ENCODE measurements around the gene E4F1. TPM values are rescaled to one million over a fixed set of nuclear protein-coding genes. Genes with fewer than 3 reads are reported as not detected.

The E4F1 gene
- total and polyA plus RNA-seq, 2 experiments from 2014 or later = 13.5 to 32.7 TPM

DNA sequence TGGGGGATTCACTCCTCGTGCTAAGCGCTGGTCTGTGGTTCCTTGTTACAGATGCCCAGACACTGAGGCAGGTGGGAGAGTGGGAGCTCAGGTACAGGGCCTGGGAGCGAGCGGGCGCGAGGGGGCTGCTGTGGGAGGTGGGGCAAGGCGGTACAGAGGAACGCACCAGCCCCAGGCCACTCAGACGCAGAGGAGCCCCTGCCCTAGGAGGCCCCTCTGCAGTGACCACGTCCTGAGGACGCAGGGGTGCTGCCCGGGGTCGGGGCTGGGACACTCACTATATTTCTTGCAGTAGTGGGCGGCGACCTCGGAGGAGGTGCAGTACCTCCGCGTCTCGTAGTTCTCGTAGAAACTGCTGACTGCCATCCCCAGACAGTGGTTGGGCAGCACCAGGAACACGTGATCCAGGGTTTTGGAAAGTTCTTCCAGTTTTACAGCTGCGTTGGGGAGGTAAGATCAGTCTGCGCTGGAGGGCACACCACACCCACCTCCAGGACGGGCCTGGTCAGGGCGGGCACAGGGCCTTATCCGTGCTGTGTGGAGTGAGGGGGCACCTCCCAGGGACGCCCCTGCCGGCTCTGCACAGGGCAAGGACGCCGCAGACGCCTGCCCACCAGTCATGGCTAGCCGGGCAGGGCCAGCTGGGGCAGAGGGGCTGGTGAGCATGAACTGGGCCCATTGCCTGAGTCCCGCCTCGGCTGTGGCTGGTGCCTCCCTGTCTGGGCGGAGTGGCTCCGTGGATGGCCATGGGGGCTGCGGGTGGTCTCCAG lies 60.8 kb downstream of the E4F1 start:
- WGBS, 2 experiments (ENCODE audit: low coverage in 1 of 2, low lambda C conversion rate in 2 of 2, missing lambda C conversion rate in 2 of 2) = 68 to 69% methylated on average over 35 to 36 of the region's 37 CpGs
- no peak for DNase-seq
- Histone ChIP-seq H3K36me3 (ENCODE audit: low read depth) (no peaks in the 10 kb centered on the region), H3K9me3 (ENCODE audit: low read depth) (no peaks in the 10 kb centered on the region), H3K9me2 (ENCODE audit: insufficient read depth) (no peaks in the 10 kb centered on the region), H3K27ac (no peak overlapping the region), H3K4me1 (ENCODE audit: insufficient read depth) (no peaks in the 10 kb centered on the region), H3K9ac (no peak overlapping the region), H2AFZ (no peak overlapping the region), H4K20me1 (ENCODE audit: insufficient read depth) (no peaks in the 10 kb centered on the region), H3K27me3 (replicated peaks; ENCODE audit: insufficient read depth) (no peaks in the 10 kb centered on the region), H3K4me2 (ENCODE audit: unreplicated experiment) (no peak overlapping the region), H3F3A (ENCODE audit: insufficient read depth) (no peaks in the 10 kb centered on the region), H3K79me2 (ENCODE audit: insufficient read depth) (no peaks in the 10 kb centered on the region), H3K4me3 (no peak overlapping the region)
- no peak for TF ChIP-seq EZH2phosphoT487 (IDR thresholded peaks at IDR 0.05; ENCODE audit: insufficient read depth, low read depth)
- TF ChIP-seq EZH2 (IDR thresholded peaks at IDR 0.05; ENCODE audit: insufficient read depth, poor library complexity, severe bottlenecking) = no peak
- in situ Hi-C loops (cut with MboI) = no loop called here

DNA sequence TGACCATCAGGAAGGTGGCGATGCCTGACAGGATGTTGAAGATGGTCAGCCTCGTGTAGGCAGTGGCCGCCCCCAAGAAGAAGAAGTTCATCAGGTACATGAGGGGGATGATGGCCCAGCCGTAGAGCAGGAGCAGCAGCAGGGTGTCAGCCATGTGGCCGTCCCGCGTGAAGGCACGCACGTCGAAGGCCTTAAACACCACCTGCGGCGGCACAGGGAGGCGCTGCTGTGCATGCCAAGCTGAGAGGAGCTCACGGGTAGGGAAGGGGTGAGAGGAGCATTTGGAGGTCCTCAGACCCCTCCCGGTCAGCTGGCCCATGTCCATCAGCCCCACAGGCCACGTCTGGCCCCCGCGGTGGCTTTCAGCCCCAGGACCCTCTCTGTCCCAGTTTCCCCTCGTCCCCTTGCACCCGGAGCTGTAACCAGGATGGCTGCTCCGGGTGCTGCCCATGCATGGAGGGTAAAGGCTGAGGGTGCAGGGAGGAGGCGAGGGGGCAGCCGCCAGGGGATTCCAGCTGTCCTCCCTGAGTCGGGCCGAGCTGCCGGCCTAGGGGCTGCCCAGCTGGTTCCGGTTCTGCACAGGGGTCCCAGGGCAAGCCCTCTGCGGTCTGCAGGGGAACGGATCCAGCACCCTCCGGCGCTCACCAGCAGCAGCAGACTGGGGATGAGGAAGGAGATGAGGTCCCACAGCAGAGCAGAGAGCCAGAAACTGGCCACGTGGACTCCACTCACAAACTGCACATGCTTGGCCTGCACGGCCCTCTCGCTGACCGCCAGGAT lies 61.6 kb downstream of the E4F1 start:
- no peak for DNase-seq
- no peak overlapping the region for H3K4me2 ChIP-seq (ENCODE audit: unreplicated experiment)
- H3K9me2 ChIP-seq (ENCODE audit: insufficient read depth) = no peaks in the 10 kb centered on the region
- no peaks in the 10 kb centered on the region for H3K36me3 ChIP-seq (ENCODE audit: low read depth)
- no peaks in the 10 kb centered on the region for H3F3A ChIP-seq (ENCODE audit: insufficient read depth)
- H3K27ac ChIP-seq = no peak overlapping the region
- no peak overlapping the region for H2AFZ ChIP-seq
- no peaks in the 10 kb centered on the region for H3K4me1 ChIP-seq (ENCODE audit: insufficient read depth)
- 81 to 83% methylated on average over 34 to 35 of the region's 35 CpGs for WGBS, 2 experiments (ENCODE audit: low coverage in 1 of 2, low lambda C conversion rate in 2 of 2, missing lambda C conversion rate in 2 of 2)
- no peaks in the 10 kb centered on the region for H3K79me2 ChIP-seq (ENCODE audit: insufficient read depth)
- in situ Hi-C loops (cut with MboI) = no loop called here
- no peak overlapping the region for H3K4me3 ChIP-seq
- no peak for TF ChIP-seq EZH2 (IDR thresholded peaks at IDR 0.05; ENCODE audit: insufficient read depth, poor library complexity, severe bottlenecking)
- no peak for TF ChIP-seq EZH2phosphoT487 (IDR thresholded peaks at IDR 0.05; ENCODE audit: insufficient read depth, low read depth)
- no peaks in the 10 kb centered on the region for H3K27me3 ChIP-seq (replicated peaks; ENCODE audit: insufficient read depth)
- no peak overlapping the region for H3K9ac ChIP-seq
- H4K20me1 ChIP-seq (ENCODE audit: insufficient read depth) = no peaks in the 10 kb centered on the region
- H3K9me3 ChIP-seq (ENCODE audit: low read depth) = no peaks in the 10 kb centered on the region

MicroRNA genes within 50 kb of the gene (microRNA counts, 767-probe panel; counts per million panel counts)
- microRNA hsa-miR-940 = 447 counts per million, percentile 86 among the panel's probes with 10 or more counts

Small RNA genes within 50 kb of the gene (microRNA-seq; reads per million reads assigned to microRNA genes)
- gene MIR3677 (ENCODE audit: borderline number of aligned reads) (not detected), gene MIR4717 (ENCODE audit: borderline number of aligned reads) (not detected)

Small RNA genes within 50 kb of the gene (small RNA-seq; reads per million reads assigned to genes)
- gene MIR3677 (ENCODE audit: low read depth, low replicate concordance) (not detected), gene MIR4717 (ENCODE audit: low read depth, low replicate concordance) (not detected)

Other genes with a start within 250 kb of the E4F1 start
- gene NOXO1, start 242.1 kb upstream of the E4F1 start, total RNA-seq (2014; rRNA removed; shearing (Covaris generic)) = not detected in 2 replicates
- 0.23 TPM in 1 of 2 replicates, not detected in the other for gene NOXO1, start 242.1 kb upstream of the E4F1 start, polyA plus RNA-seq (2016; fragmentation: Nextera tagmentation; extraction: Ambion mirVana)
- 16.4 and 26.4 TPM in 2 replicates for gene GFER, start 239.4 kb upstream of the E4F1 start, total RNA-seq (2014; rRNA removed; shearing (Covaris generic))
- gene GFER, start 239.4 kb upstream of the E4F1 start, polyA plus RNA-seq (2016; fragmentation: Nextera tagmentation; extraction: Ambion mirVana) = 31.0 and 31.6 TPM in 2 replicates
- gene SYNGR3, start 233.6 kb upstream of the E4F1 start, total RNA-seq (2014; rRNA removed; shearing (Covaris generic)) = 0.22 and 0.76 TPM in 2 replicates
- gene SYNGR3, start 233.6 kb upstream of the E4F1 start, polyA plus RNA-seq (2016; fragmentation: Nextera tagmentation; extraction: Ambion mirVana) = 0.72 and 1.3 TPM in 2 replicates
- gene ZNF598, start 213.8 kb upstream of the E4F1 start, total RNA-seq (2014; rRNA removed; shearing (Covaris generic)) = 21.2 and 23.4 TPM in 2 replicates
- 12.2 and 14.1 TPM in 2 replicates for gene ZNF598, start 213.8 kb upstream of the E4F1 start, polyA plus RNA-seq (2016; fragmentation: Nextera tagmentation; extraction: Ambion mirVana)
- not detected in 2 replicates for gene NPW, start 203.8 kb upstream of the E4F1 start, total RNA-seq (2014; rRNA removed; shearing (Covaris generic))
- 2.1 and 3.0 TPM in 2 replicates for gene NPW, start 203.8 kb upstream of the E4F1 start, polyA plus RNA-seq (2016; fragmentation: Nextera tagmentation; extraction: Ambion mirVana)
- 27.3 and 39.7 TPM in 2 replicates for gene NHERF2, start 196.7 kb upstream of the E4F1 start, total RNA-seq (2014; rRNA removed; shearing (Covaris generic))
- gene NHERF2, start 196.7 kb upstream of the E4F1 start, polyA plus RNA-seq (2016; fragmentation: Nextera tagmentation; extraction: Ambion mirVana) = 29.0 and 45.1 TPM in 2 replicates
- gene NTHL1, start 175.8 kb upstream of the E4F1 start, total RNA-seq (2014; rRNA removed; shearing (Covaris generic)) = 19.9 and 22.8 TPM in 2 replicates
- 20.3 and 21.2 TPM in 2 replicates for gene NTHL1, start 175.8 kb upstream of the E4F1 start, polyA plus RNA-seq (2016; fragmentation: Nextera tagmentation; extraction: Ambion mirVana)
- gene TSC2, start 175.6 kb upstream of the E4F1 start, total RNA-seq (2014; rRNA removed; shearing (Covaris generic)) = 53.7 and 84.6 TPM in 2 replicates
- gene TSC2, start 175.6 kb upstream of the E4F1 start, polyA plus RNA-seq (2016; fragmentation: Nextera tagmentation; extraction: Ambion mirVana) = 43.3 and 52.2 TPM in 2 replicates
- 200 and 201 TPM in 2 replicates for gene PKD1, start 87.7 kb upstream of the E4F1 start, total RNA-seq (2014; rRNA removed; shearing (Covaris generic))
- gene PKD1, start 87.7 kb upstream of the E4F1 start, polyA plus RNA-seq (2016; fragmentation: Nextera tagmentation; extraction: Ambion mirVana) = 43.7 and 48.4 TPM in 2 replicates
- not detected in 2 replicates for gene RAB26, start 75.0 kb upstream of the E4F1 start, total RNA-seq (2014; rRNA removed; shearing (Covaris generic))
- 0.30 and 0.71 TPM in 2 replicates for gene RAB26, start 75.0 kb upstream of the E4F1 start, polyA plus RNA-seq (2016; fragmentation: Nextera tagmentation; extraction: Ambion mirVana)
- 72.7 and 74.2 TPM in 2 replicates for gene TRAF7, start 67.8 kb upstream of the E4F1 start, total RNA-seq (2014; rRNA removed; shearing (Covaris generic))
- gene TRAF7, start 67.8 kb upstream of the E4F1 start, polyA plus RNA-seq (2016; fragmentation: Nextera tagmentation; extraction: Ambion mirVana) = 28.8 and 29.3 TPM in 2 replicates
- gene CASKIN1, start 27.0 kb upstream of the E4F1 start, total RNA-seq (2014; rRNA removed; shearing (Covaris generic)) = under 0.01 TPM in 1 of 2 replicates, not detected in the other
- gene CASKIN1, start 27.0 kb upstream of the E4F1 start, polyA plus RNA-seq (2016; fragmentation: Nextera tagmentation; extraction: Ambion mirVana) = not detected in 2 replicates
- 58.6 and 62.9 TPM in 2 replicates for gene MLST8, start 18.1 kb upstream of the E4F1 start, total RNA-seq (2014; rRNA removed; shearing (Covaris generic))
- gene MLST8, start 18.1 kb upstream of the E4F1 start, polyA plus RNA-seq (2016; fragmentation: Nextera tagmentation; extraction: Ambion mirVana) = 46.5 and 54.6 TPM in 2 replicates
- 2.1 and 2.9 TPM in 2 replicates for gene BRICD5, start 12.7 kb upstream of the E4F1 start, total RNA-seq (2014; rRNA removed; shearing (Covaris generic))
- 0.22 and 0.56 TPM in 2 replicates for gene BRICD5, start 12.7 kb upstream of the E4F1 start, polyA plus RNA-seq (2016; fragmentation: Nextera tagmentation; extraction: Ambion mirVana)
- 21.4 and 25.5 TPM in 2 replicates for gene PGP, start 8.8 kb upstream of the E4F1 start, total RNA-seq (2014; rRNA removed; shearing (Covaris generic))
- gene PGP, start 8.8 kb upstream of the E4F1 start, polyA plus RNA-seq (2016; fragmentation: Nextera tagmentation; extraction: Ambion mirVana) = 10.1 TPM in 2 replicates
- gene DNASE1L2, start 12.9 kb downstream of the E4F1 start, total RNA-seq (2014; rRNA removed; shearing (Covaris generic)) = 0.13 TPM in 1 of 2 replicates, not detected in the other
- 0.80 and 0.89 TPM in 2 replicates for gene DNASE1L2, start 12.9 kb downstream of the E4F1 start, polyA plus RNA-seq (2016; fragmentation: Nextera tagmentation; extraction: Ambion mirVana)
- gene ECI1, start 28.0 kb downstream of the E4F1 start, total RNA-seq (2014; rRNA removed; shearing (Covaris generic)) = 53.2 and 92.0 TPM in 2 replicates
- gene ECI1, start 28.0 kb downstream of the E4F1 start, polyA plus RNA-seq (2016; fragmentation: Nextera tagmentation; extraction: Ambion mirVana) = 106 and 116 TPM in 2 replicates
- 104 and 115 TPM in 2 replicates for gene RNPS1, start 44.5 kb downstream of the E4F1 start, total RNA-seq (2014; rRNA removed; shearing (Covaris generic))
- gene RNPS1, start 44.5 kb downstream of the E4F1 start, polyA plus RNA-seq (2016; fragmentation: Nextera tagmentation; extraction: Ambion mirVana) = 176 and 181 TPM in 2 replicates
- gene ABCA3, start 117.1 kb downstream of the E4F1 start, total RNA-seq (2014; rRNA removed; shearing (Covaris generic)) = 0.76 and 2.1 TPM in 2 replicates
- 0.47 and 0.64 TPM in 2 replicates for gene ABCA3, start 117.1 kb downstream of the E4F1 start, polyA plus RNA-seq (2016; fragmentation: Nextera tagmentation; extraction: Ambion mirVana)
- 11.5 and 15.7 TPM in 2 replicates for gene CCNF, start 205.9 kb downstream of the E4F1 start, total RNA-seq (2014; rRNA removed; shearing (Covaris generic))
- gene CCNF, start 205.9 kb downstream of the E4F1 start, polyA plus RNA-seq (2016; fragmentation: Nextera tagmentation; extraction: Ambion mirVana) = 9.3 and 10.5 TPM in 2 replicates
- gene TEDC2, start 236.5 kb downstream of the E4F1 start, total RNA-seq (2014; rRNA removed; shearing (Covaris generic)) = 6.8 and 8.3 TPM in 2 replicates
- 4.2 and 4.8 TPM in 2 replicates for gene TEDC2, start 236.5 kb downstream of the E4F1 start, polyA plus RNA-seq (2016; fragmentation: Nextera tagmentation; extraction: Ambion mirVana)
- 1.8 TPM in 1 of 2 replicates, not detected in the other for gene NTN3, start 247.7 kb downstream of the E4F1 start, total RNA-seq (2014; rRNA removed; shearing (Covaris generic))
- not detected in 2 replicates for gene NTN3, start 247.7 kb downstream of the E4F1 start, polyA plus RNA-seq (2016; fragmentation: Nextera tagmentation; extraction: Ambion mirVana)